ENCODE results near the gene SBF2.
"Not testable (repeated sequence)": the region's sequence is repeated elsewhere in the genome, so short reads cannot be mapped to it uniquely, and the experiment has no call there.

SBF2 gene

GRCh38 chr11:9750551-9750950 is 543.5 kb downstream of the SBF2 start:
- Histone ChIP-seq H3K9ac (ENCODE audit: low read length in 2 of 2) (no peak overlapping the region), H3K9me3 (ENCODE audit: control insufficient read depth in 2 of 2, low read length in 2 of 2) (no peaks in the 10 kb centered on the region), H3K27me3 (ENCODE audit: control insufficient read depth in 1 of 2, insufficient read depth in 2 of 2, low read length in 2 of 2) (no peaks in the 10 kb centered on the region), H3K4me1 (ENCODE audit: control insufficient read depth, insufficient read depth, low read length) (peaks cover 8% of the 10 kb centered on the region), H3K36me3 (ENCODE audit: control insufficient read depth in 2 of 2, insufficient read depth in 2 of 2, low read length in 2 of 2) (peaks cover 7 to 9% of the 10 kb centered on the region in 2 donors), H3K27ac (ENCODE audit: low read length) (no peak overlapping the region), H3K4me3 (ENCODE audit: low read length in 2 of 2) (no peak overlapping the region)

DNA sequence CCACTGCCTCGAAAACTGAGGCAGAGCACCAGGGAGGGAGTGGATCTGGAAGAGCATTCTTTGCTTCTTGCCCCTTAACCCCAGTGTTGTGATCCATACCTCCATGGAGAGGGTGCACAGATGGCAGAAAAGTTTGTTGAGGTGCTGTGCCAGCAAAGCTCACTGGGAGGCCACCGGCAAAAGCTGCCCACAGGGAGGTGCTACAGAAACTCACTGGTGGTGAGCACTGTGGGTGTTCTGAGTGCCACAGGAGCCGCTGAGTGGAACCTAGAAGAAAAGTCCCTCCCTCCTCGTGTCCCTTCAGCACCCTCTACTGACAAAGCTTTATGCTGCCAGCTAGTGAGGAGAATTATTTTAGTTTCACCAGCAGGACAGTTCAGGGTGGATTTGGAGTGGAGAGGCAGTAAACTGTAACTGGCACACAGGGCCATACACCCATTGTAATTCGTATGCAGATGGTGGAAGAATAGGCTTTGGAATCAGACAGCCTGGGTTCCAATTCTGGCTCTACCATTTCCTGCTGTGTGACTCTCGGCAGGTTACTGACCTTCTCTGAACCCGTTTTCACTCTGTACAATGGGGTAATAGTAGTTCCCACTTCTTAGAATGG is 545.6 kb downstream of the SBF2 start:
- Histone ChIP-seq H3K27ac (ENCODE audit: low read length) (no peak overlapping the region), H3K4me1 (ENCODE audit: control insufficient read depth, insufficient read depth, low read length) (peaks cover 8% of the 10 kb centered on the region), H3K4me3 (ENCODE audit: low read length in 2 of 2) (peak overlapping the region in 1 of 2 donors; percentile 1), H3K36me3 (ENCODE audit: control insufficient read depth in 2 of 2, insufficient read depth in 2 of 2, low read length in 2 of 2) (peaks cover 7 to 13% of the 10 kb centered on the region in 2 donors), H3K9me3 (ENCODE audit: control insufficient read depth in 2 of 2, low read length in 2 of 2) (no peaks in the 10 kb centered on the region), H3K9ac (ENCODE audit: low read length in 2 of 2) (no peak overlapping the region), H3K27me3 (ENCODE audit: control insufficient read depth in 1 of 2, insufficient read depth in 2 of 2, low read length in 2 of 2) (no peaks in the 10 kb centered on the region)

DNA sequence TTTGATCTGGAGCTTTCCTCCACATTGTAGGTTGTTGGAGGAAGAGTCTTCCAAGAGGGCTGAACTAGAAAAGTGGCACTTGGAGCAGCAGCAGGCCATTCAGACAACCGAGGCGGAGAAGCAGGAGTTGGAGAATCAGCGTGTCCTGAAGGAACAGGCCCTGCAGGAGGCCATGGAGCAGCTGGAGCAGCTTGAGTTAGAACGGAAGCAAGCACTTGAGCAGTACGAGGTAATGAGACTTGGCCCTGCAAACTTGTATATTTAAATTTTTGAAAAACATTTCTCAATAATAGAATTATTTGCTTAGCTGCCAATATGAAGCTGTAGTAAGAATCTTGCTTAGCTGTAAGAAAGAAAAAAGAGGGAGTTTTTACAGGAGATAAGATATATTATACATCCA is 546.2 kb downstream of the SBF2 start:
- Histone ChIP-seq H3K9me3 (ENCODE audit: control insufficient read depth in 2 of 2, low read length in 2 of 2) (no peaks in the 10 kb centered on the region), H3K27me3 (ENCODE audit: control insufficient read depth in 1 of 2, insufficient read depth in 2 of 2, low read length in 2 of 2) (no peaks in the 10 kb centered on the region), H3K9ac (ENCODE audit: low read length in 2 of 2) (no peak overlapping the region), H3K4me3 (ENCODE audit: low read length in 2 of 2) (no peak overlapping the region), H3K36me3 (ENCODE audit: control insufficient read depth in 2 of 2, insufficient read depth in 2 of 2, low read length in 2 of 2) (peaks cover 7 to 13% of the 10 kb centered on the region in 2 donors), H3K4me1 (ENCODE audit: control insufficient read depth, insufficient read depth, low read length) (peaks cover 8% of the 10 kb centered on the region), H3K27ac (ENCODE audit: low read length) (no peak overlapping the region)

DNA sequence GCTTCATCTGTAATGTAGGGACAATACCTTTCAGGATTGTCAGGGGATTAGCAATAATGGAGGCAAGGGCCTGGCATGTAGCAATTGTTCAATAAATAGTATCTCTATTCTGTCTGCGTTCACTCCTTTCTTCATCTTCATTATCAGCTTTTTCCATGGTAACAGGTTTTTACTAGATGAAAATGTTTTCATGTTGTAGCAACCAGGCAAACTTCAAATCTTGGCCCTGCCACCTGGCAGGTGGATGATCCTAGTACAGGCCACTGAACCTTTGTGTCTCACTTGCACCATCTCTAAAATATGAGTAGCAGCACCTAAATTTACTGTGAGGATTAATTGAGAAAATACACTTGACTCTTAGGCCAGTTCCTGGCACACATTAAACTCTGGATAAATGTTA is 546.8 kb downstream of the SBF2 start:
- H3K27me3 ChIP-seq (ENCODE audit: control insufficient read depth in 1 of 2, insufficient read depth in 2 of 2, low read length in 2 of 2): no peaks in the 10 kb centered on the region
- peaks cover 7 to 13% of the 10 kb centered on the region in 2 donors for H3K36me3 ChIP-seq (ENCODE audit: control insufficient read depth in 2 of 2, insufficient read depth in 2 of 2, low read length in 2 of 2)
- H3K9ac ChIP-seq (ENCODE audit: low read length in 2 of 2): no peak overlapping the region
- H3K9me3 ChIP-seq (ENCODE audit: control insufficient read depth in 2 of 2, low read length in 2 of 2): no peaks in the 10 kb centered on the region
- H3K4me3 ChIP-seq (ENCODE audit: low read length in 2 of 2): no peak overlapping the region
- H3K4me1 ChIP-seq (ENCODE audit: control insufficient read depth, insufficient read depth, low read length): peaks cover 8% of the 10 kb centered on the region
- H3K27ac ChIP-seq (ENCODE audit: low read length): no peak overlapping the region

- no peak overlapping the region for H3K9ac ChIP-seq (ENCODE audit: low read length in 2 of 2)
- peaks cover 8% of the 10 kb centered on the region for H3K4me1 ChIP-seq (ENCODE audit: control insufficient read depth, insufficient read depth, low read length)
- no peak overlapping the region for H3K4me3 ChIP-seq (ENCODE audit: low read length in 2 of 2)
- no peaks in the 10 kb centered on the region for H3K27me3 ChIP-seq (ENCODE audit: control insufficient read depth in 1 of 2, insufficient read depth in 2 of 2, low read length in 2 of 2)
- peaks cover 11 to 13% of the 10 kb centered on the region in 2 donors for H3K36me3 ChIP-seq (ENCODE audit: control insufficient read depth in 2 of 2, insufficient read depth in 2 of 2, low read length in 2 of 2)
- no peak overlapping the region for H3K27ac ChIP-seq (ENCODE audit: low read length)
- H3K9me3 ChIP-seq (ENCODE audit: control insufficient read depth in 2 of 2, low read length in 2 of 2): no peaks in the 10 kb centered on the region
These were observed 548.4 kb downstream of the SBF2 start for GRCh38 chr11:9745411-9746211.

DNA sequence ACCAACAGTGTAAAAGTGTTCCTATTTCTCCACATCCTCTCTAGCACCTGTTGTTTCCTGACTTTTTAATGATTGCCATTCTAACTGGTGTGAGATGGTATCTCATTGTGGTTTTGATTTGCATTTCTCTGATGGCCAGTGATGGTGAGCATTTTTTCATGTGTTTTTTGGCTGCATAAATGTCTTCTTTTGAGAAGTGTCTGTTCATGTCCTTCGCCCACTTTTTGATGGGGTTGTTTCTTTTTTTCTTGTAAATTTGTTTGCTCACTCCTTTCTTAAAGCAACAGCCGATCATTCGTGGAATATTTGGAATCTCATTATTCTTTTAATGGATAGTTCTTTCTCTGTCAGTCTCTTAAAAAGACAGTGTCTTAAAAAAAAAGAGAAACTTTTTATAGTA is 550.5 kb downstream of the SBF2 start:
- not testable (repeated sequence) for H3K9me3 ChIP-seq (ENCODE audit: control insufficient read depth in 2 of 2, low read length in 2 of 2); H3K4me1 ChIP-seq (ENCODE audit: control insufficient read depth, insufficient read depth, low read length); H3K27me3 ChIP-seq (ENCODE audit: control insufficient read depth in 1 of 2, insufficient read depth in 2 of 2, low read length in 2 of 2); H3K4me3 ChIP-seq (ENCODE audit: low read length in 2 of 2); H3K9ac ChIP-seq (ENCODE audit: low read length in 2 of 2); H3K27ac ChIP-seq (ENCODE audit: low read length)
- H3K36me3 ChIP-seq (ENCODE audit: control insufficient read depth in 2 of 2, insufficient read depth in 2 of 2, low read length in 2 of 2): peaks cover 22% of the 10 kb centered on the region in 2 donors

- no peak overlapping the region for H3K9ac ChIP-seq (ENCODE audit: low read length in 2 of 2)
- H3K27ac ChIP-seq (ENCODE audit: low read length): no peak overlapping the region
- H3K27me3 ChIP-seq (ENCODE audit: control insufficient read depth in 1 of 2, insufficient read depth in 2 of 2, low read length in 2 of 2): no peaks in the 10 kb centered on the region
- H3K36me3 ChIP-seq (ENCODE audit: control insufficient read depth in 2 of 2, insufficient read depth in 2 of 2, low read length in 2 of 2): peaks cover 26 to 32% of the 10 kb centered on the region in 2 donors
- H3K4me3 ChIP-seq (ENCODE audit: low read length in 2 of 2): no peak overlapping the region
- H3K4me1 ChIP-seq (ENCODE audit: control insufficient read depth, insufficient read depth, low read length): no peaks in the 10 kb centered on the region
- no peaks in the 10 kb centered on the region for H3K9me3 ChIP-seq (ENCODE audit: control insufficient read depth in 2 of 2, low read length in 2 of 2)
These were observed 552.8 kb downstream of the SBF2 start for GRCh38 chr11:9741260-9741659.

DNA sequence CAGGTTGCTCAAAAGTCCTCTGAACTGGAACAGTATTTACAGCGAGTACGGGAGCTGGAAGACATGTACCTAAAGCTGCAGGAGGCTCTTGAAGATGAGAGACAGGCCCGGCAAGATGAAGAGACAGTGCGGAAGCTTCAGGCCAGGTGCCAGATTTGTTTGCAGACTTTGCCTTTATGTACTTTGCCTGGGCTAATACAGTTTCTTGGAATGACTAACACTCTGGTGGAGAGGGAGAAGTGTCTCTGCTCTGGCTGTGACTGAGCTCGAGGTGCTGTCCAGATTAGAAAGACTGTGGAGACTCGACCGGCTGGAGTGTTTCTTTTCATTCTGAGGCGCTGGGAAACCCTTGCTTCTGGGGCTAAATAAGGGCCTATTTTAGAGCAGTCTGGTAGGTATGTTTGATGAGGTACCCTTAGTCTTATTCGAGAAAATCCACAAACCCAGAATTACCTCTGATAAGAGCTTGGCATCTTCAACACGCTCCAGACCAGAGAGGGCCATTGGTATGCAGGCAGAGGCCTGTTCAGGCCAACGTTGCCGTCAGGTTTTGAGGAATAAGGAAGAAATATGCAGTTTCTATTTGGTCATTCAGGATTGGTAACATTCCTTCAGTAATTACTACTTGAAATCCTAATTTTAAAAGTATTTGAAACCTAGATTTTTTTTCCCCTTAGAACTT is 553.7 kb downstream of the SBF2 start:
- no peaks in the 10 kb centered on the region for H3K4me1 ChIP-seq (ENCODE audit: control insufficient read depth, insufficient read depth, low read length)
- H3K4me3 ChIP-seq (ENCODE audit: low read length in 2 of 2): no peak overlapping the region
- H3K36me3 ChIP-seq (ENCODE audit: control insufficient read depth in 2 of 2, insufficient read depth in 2 of 2, low read length in 2 of 2): peaks cover 26 to 30% of the 10 kb centered on the region in 2 donors
- H3K27ac ChIP-seq (ENCODE audit: low read length): no peak overlapping the region
- H3K27me3 ChIP-seq (ENCODE audit: control insufficient read depth in 1 of 2, insufficient read depth in 2 of 2, low read length in 2 of 2): no peaks in the 10 kb centered on the region
- H3K9ac ChIP-seq (ENCODE audit: low read length in 2 of 2): peak overlapping the region in 1 of 2 donors; percentile 28
- H3K9me3 ChIP-seq (ENCODE audit: control insufficient read depth in 2 of 2, low read length in 2 of 2): no peaks in the 10 kb centered on the region

DNA sequence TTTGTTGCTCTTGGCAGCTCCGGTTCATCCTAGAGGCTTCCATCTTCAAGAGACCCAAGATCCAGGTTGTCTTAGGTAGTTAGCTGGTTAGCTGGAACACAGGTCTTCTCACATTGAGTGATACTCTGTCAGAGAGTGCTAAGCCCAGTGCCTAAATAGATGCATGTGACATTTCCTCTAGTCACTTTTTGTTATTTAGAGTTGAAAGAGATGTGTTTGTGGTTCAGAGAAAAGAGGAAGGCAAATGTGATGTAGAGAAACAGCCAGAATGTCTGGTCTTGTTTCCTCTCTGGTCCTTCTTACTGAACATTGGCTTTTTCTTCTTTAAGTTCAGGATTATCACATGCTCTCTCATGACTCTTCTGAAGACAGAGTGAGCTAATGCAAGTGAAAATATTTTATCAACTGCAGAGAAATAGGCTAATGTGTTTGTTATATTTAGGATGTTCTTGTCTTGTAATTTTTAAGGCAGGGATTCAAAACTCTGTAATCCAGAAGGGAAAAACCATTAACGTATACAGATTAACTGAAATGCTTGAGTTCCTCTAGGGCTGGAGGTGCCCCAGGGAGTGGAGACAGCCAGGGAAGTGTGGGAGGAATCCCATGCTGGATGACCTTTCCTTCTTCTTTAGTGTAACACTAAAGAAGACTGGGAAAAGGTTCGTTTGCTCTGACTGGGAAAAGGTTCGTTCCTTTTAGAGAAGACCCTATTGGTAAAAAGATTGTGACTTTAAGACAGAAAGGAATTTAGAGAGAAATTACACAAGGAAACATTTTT is 554.7 kb downstream of the SBF2 start:
- Histone ChIP-seq H3K4me1 (ENCODE audit: control insufficient read depth, insufficient read depth, low read length) (no peaks in the 10 kb centered on the region), H3K9me3 (ENCODE audit: control insufficient read depth in 2 of 2, low read length in 2 of 2) (no peaks in the 10 kb centered on the region), H3K27ac (ENCODE audit: low read length) (no peak overlapping the region), H3K4me3 (ENCODE audit: low read length in 2 of 2) (no peak overlapping the region), H3K27me3 (ENCODE audit: control insufficient read depth in 1 of 2, insufficient read depth in 2 of 2, low read length in 2 of 2) (no peaks in the 10 kb centered on the region), H3K36me3 (ENCODE audit: control insufficient read depth in 2 of 2, insufficient read depth in 2 of 2, low read length in 2 of 2) (peaks cover 26% of the 10 kb centered on the region in 2 donors), H3K9ac (ENCODE audit: low read length in 2 of 2) (no peak overlapping the region)

- H3K4me1 ChIP-seq (ENCODE audit: control insufficient read depth, insufficient read depth, low read length): no peaks in the 10 kb centered on the region
- no peak overlapping the region for H3K9ac ChIP-seq (ENCODE audit: low read length in 2 of 2)
- H3K4me3 ChIP-seq (ENCODE audit: low read length in 2 of 2): no peak overlapping the region
- peaks cover 26% of the 10 kb centered on the region in 2 donors for H3K36me3 ChIP-seq (ENCODE audit: control insufficient read depth in 2 of 2, insufficient read depth in 2 of 2, low read length in 2 of 2)
- no peak overlapping the region for H3K27ac ChIP-seq (ENCODE audit: low read length)
- H3K27me3 ChIP-seq (ENCODE audit: control insufficient read depth in 1 of 2, insufficient read depth in 2 of 2, low read length in 2 of 2): no peaks in the 10 kb centered on the region
- no peaks in the 10 kb centered on the region for H3K9me3 ChIP-seq (ENCODE audit: control insufficient read depth in 2 of 2, low read length in 2 of 2)
These were observed 555.3 kb downstream of the SBF2 start for GRCh38 chr11:9738707-9739106.

All from stomach smooth muscle (tissue), 2 donors.